GM19324 (cell line): Measurements from ENCODE around the gene CMIP.
A peak's percentile ranks its signal among the peaks of the same experiment; 100 is the strongest.
"Not testable (repeated sequence)": the region's sequence is repeated elsewhere in the genome, so short reads cannot be mapped to it uniquely, and the experiment has no call there.

Experiments used
- ATAC-seq: cut with Tn5 transposase; IDR thresholded peaks from one replicate; pipeline ENCODE4 v1.9.1; 2021; ENCODE audit warnings: mild to moderate bottlenecking, moderate library complexity; ENCODE audit not compliant: unreplicated experiment, low FRiP score

CMIP gene

GRCh38 chr16:81444448-81445121 is at the start of gene CMIP:
Gene CMIP, plus strand, starts transcription at chr16:81444808.
- ATAC-seq: peak; percentile 87

DNA sequence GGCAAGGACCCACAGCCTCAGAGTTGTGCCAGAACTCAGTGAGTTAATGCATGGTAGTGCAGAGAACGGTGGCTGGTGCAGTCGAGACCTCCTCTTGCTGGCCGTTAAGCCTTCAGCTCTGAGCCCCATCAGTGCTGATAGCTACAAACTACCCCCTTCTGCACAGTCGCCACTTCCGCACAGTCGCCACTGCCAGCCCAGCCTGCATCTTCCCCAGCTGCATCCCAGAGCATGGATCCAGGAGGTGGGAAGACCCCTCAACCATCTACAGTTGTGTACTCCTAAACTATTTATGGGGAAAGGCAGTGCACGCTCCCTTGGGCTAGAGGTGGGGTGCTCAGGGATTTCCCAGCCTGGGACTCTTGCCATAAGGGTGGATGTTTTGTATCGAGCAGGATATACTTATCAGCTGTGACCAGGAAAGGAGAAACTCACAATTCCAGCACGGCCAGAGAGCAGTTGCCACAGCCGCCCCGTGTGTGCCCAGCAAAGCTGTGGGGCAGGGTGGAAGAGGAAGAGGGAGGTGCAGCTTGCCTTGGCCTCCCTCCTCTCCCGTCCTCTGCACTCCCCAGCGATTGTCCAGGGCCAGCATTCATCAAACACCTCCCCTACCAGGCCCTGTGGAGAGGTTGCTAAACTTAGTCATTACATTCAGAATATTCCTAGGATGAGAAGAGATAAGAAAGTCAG is 49.5 kb upstream of the CMIP start:
- ATAC-seq: no peak

GRCh38 chr16:81397058-81397878 is 47.3 kb upstream of the CMIP start:
- no peak for ATAC-seq

DNA sequence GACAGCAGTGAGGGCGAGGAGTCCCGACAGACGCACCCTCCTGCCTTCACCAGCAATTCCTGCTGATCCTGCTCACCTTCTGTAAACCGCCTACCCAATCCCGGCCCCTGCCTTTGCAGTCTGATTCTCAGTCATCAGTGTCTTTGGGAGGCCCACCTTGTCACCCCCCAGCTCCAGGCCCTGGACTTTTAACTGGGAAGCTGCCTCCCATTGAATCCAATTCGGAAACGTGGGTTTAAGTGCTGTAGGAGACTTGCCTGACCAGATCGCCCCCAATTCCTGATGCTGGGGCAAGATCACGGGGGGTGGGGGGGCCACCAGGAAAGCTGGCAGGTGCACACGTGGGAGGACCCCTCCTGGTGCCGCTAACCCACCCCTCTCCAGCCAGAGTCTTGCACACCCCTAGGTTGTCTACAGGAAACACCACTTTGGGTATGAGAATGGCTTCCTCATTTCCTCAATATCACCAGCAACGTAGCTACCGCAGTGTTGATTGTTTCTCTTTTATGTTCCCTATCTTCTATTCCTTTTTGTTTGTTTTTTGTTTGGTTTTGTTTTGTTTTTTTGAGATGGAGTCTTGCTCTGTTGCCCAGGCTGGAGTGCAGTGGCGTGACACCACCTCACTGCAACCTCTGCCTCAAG is 46.6 kb upstream of the CMIP start:
- ATAC-seq: no peak

DNA sequence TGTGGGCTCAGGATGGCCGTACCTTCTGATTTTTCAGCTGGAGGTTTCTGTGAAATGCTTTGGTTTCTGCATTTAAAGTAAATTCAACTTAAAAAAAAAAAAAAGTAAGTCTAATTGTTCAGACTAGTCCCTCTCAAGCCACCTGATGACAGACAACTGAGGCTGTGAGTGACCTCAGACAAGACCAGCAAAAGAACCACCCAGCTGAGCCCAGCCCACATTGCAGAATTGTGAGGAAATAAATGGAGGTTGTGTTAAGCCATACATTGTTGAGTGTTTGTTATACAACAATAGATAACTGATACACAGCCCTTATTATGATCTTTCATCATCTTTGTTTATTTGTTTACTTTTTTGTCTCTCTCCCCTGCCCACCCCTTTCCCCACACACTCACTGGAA is 44.7 kb upstream of the CMIP start:
- no peak for ATAC-seq

DNA sequence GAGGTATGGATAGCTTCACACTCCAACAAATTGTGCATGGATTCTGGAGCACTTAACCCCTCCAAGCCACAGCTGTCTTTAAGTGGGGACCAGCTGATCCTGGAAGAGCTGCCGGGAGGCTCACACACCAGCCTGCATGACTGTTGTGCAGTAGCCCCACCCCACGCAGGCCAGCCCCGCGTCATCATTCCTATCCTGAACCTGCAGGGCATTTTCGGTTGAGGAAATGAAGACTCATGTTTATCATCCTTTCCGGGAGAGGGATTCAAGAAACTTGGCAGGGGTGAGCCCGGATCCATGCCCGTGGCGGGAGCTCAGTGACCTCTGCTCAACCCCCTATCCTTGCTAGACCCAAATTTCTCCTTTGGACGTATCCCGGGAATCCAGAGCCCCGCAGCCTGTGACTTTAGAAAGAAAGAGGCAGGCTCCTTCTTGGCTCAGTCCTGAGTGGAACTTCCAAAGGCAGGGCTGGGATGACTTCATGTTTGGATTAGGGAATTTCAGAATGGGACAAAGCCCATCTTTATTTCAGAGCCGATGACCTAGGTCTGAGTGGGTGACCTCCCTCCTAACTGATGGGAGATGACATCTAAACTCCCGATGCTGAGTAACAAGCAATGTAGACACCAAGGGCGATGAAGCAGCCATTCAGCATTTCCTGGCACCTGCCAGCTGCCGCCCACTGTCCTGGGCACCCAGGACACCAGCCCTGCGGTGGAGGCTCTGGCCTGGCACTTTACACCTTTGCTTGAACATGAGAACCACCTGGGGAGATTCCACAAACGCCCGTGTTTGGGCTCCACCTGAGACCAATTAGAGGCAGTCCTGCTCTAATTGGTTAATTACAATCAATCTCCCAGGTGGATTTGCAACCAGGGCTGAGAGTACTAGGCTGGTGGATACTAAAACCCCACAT is 43.3 kb upstream of the CMIP start:
- no peak for ATAC-seq

DNA sequence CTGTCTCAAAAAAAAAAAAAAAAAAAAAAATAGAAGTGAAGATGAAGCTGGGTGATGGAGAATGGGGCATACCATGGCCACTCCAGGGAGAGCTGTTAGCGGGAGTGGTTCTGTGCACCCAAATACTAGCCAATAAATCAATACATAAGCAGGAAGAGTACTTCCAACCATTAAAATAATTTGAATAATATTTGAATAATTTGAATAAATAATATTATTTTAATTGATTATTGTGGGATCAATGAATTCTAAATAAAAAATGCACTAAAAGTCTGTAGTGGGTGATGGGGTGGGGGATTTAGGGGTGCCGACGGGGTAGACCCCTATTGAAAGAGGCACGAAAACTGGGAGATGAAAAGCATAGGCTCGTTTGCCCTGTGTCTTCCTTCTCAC is 41.4 kb upstream of the CMIP start:
- ATAC-seq: no peak

DNA sequence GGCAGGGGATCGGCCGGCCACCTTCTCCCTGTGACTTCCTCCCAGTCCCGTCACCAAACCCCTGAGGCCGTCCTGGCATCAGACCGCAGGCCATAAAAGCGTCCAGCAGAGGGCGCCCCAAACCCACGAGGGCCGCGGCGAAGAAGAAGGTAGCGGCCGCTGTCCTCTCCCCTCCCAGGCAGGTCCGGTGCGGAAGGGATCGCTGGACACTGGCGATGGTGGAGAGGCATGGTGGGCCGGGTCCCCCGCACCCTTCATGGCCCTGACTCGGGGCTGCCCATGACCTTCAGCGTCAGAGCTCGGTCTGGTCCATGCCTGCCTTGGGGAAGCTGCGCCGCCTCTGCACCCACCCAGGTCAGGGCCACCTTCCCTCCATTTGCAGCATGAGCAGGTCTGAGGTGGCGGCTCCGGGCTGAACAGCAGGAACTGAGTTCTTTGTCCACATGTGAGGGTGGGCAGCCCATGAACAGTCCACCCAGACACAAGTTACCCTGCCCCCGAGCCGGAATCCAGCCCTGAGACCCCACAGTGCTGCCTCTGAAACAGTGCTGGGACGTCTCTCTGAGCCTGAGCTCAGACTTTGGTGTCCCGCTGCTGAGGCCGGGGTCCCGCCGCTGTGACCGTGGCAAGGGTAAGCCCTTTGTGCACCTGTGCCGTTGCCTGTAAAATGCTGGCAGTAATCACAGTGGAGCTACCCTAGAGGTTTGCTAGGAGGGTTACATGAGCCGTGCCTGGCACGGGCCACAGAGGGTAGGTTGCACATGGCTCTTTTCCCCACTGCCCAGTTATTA is 40.8 kb upstream of the CMIP start:
- ATAC-seq: peak; percentile 60

- not testable (repeated sequence) for ATAC-seq
Measured at GRCh38 chr16:81405002-81405401, 39.6 kb upstream of the CMIP start.

DNA sequence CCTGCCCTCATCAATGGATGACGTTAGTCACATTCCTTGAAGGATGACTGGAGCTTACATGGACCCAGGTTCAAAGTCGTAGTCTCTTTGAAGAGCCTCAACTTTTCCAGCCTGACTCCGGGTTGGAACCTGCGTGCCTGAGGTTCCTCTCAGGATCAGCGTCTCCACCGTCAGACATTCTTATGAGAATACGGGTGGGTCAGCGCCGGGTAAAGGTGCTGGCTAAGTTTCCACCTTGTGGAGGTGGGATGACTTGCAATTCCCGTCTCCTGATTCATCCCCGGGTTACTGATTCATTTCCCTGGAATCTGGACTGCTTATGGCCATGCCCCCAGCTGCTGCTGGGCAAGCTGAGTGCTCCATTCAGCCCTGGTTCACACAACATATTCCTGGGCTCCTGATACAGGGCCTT is 38.9 kb upstream of the CMIP start:
- no peak for ATAC-seq

DNA sequence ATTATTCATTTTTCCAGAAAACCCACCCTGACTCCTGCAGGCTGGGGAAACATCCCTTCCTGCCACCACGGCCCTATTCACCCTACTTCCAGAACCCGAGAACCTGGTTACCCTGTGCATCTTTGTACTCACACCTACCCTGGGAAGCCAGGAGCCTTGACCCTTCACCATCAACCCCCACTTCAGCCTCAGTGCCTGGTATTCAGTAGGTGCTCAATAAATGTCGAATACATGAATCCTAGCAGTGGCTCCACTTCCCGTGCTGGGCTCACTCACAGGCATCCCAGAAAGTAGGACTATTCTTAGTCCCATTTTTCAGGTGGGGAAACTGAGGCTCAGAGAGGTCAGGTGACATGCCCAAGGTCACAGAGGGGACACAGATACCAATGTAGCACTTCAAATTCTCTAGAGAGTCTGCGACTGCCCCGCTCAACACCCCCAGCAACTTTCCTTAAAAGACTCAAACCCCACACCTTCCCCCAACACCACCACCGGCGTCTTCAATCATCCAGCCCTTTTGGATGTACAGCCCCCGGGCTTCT is 36.1 kb upstream of the CMIP start:
- no peak for ATAC-seq

- no peak for ATAC-seq
Measured at GRCh38 chr16:81409016-81409556, 35.5 kb upstream of the CMIP start.

- ATAC-seq: no peak
Measured at GRCh38 chr16:81410643-81411293, 33.8 kb upstream of the CMIP start.

DNA sequence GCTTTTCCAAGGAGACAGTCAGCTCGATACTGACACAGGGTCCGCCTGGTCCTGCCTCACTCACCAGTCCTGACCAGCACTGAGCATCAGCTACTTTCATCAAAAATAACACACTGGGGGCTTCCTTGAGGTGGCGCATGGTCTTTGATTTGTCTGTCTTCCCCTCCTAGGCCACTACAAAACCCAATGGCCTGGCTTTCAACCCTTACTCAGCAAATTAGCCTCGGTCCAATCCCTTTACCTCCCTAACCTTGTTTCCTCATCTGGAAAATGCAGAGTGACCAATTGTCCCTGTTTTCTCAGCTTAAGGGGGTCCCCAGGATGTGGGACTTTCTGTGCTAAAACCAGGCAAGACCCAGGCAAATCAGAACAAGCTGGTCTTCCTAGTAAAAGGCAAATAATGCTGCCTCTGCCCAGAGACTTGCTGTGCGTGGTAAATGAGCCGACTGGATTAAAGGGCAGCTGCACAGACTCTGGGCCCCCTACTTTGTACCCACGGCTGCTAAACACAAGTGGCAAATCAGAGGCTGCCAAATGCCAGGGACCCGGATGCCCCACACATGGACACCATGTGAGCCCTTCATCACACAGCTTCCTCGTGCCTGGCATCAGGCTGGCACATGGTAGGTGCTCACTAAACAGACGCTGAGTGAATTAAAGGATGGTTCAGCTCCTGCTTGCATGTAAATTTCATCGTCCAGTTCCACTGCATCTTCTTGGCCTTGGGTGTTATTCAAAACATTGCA is 31.2 kb upstream of the CMIP start:
- ATAC-seq: no peak

DNA sequence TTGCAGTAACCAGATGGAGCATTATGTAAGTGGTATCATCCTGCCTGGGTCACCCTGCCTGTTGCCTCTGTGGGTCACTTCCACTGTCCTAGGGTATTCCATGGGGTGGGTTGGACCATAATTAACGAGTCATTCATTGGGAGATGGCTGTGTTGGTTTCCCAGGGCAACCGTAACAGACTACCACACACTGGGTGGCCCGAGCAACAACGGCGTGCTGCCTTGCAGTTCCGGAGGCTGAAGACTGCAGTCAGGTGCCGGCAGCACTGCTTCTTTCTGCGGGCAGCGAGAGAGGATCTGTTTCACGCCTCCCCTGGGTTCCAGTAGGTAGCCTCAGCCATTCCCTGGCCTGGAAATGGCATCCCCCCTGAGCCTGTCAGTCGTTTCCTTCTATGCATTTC is 28.9 kb upstream of the CMIP start:
- no peak for ATAC-seq

DNA sequence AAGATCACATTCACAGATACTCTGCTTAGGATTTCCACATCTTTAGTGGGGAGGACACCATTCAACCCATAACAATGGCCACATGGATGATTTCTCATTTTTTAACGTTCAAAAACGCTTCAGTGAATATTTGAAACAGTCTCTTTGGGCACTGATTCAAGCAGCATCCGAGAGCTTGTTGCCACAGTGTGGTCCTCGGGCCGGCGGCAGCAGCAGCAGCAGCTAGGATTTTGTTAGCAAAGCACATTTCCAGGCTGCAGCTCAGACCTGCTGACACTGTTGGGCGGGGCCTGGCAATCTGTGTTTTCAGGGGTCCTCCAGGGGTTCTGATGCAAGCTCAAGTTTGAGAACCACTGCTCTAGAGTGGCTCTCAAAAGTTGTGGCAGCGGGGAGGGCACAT is 27.9 kb upstream of the CMIP start:
- ATAC-seq: no peak

DNA sequence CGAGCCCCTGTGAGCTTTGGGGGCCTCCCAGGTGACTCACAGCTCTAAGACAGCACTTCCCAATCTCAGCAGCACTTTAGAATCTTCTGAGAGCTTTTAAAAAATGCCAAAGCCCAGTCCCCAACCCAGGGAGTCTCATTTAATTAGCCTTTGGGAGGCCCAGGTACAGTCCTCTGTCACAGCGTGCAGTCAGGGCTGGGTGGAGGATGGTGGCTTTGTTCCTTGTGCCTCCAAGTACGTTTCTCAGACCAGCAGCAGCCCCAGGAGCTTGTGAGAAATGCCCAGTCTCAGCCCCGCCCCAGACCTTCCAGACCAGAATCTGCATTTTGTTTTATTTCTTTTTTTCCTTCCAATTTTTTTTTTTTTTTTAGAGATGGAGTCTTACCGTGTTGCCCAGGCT is 27.4 kb upstream of the CMIP start:
- ATAC-seq: no peak
